Panc1 (cell line): Measurements from ENCODE around the gene STEAP3. TPM values are rescaled to one million over a fixed set of nuclear protein-coding genes. Genes with fewer than 3 reads are reported as not detected.

ENCODE experiments used
- ATAC-seq: fragments of 200-7000 bp; cut with Tn5 transposase; 2 replicates; pipeline ENCODE4 v1.9.1; 2020; ENCODE audit warnings: mild to moderate bottlenecking, moderate library complexity
- BruUV-seq: library from RNA; stranded (reverse); fragments of 400-500 nt; replicated peaks from 2 replicates; lab custom pipeline; 2021; lab: Mats Ljungman, UMichigan
- CTCF ChIA-PET: fragments of 300-600 bp; sonication (Branson Sonifier 250); formaldehyde crosslinking; loops from one replicate; lab custom pipeline; 2022; ENCODE audit warnings: antibody characterized with exemption; lab: Charles Lee
- POLR2A ChIA-PET: fragments of 300-600 bp; sonication (Branson Sonifier 250); formaldehyde crosslinking; loops from one replicate; lab custom pipeline; 2022; ENCODE audit warnings: antibody characterized with exemption; lab: Charles Lee
- DNase-seq: peaks from one replicate; pipeline ENCODE4 v3.0.0-alpha.2; 2010; ENCODE audit warnings: low read depth, low spot score
- H3K27ac ChIP-seq: 2 replicates; pipeline ENCODE4 v1.5.1; 2011; ENCODE audit warnings: mild to moderate bottlenecking, low read length, inconsistent platforms
- H3K27me3 ChIP-seq: fragments of 200-500 bp; sonication (Bioruptor generic); 2 replicates; pipeline ENCODE4 v1.6.0; 2014; ENCODE audit warnings: low read length, inconsistent platforms; ENCODE audit not compliant: control insufficient read depth, insufficient read depth
- H3K36me3 ChIP-seq: fragments of 200-500 bp; sonication (Bioruptor generic); 2 replicates; pipeline ENCODE4 v1.5.1; 2014; ENCODE audit warnings: inconsistent platforms, mild to moderate bottlenecking, low read length, moderate library complexity; ENCODE audit not compliant: control insufficient read depth, insufficient read depth
- H3K4me1 ChIP-seq: 2 replicates; pipeline ENCODE4 v1.5.1; 2011; ENCODE audit warnings: inconsistent platforms, mild to moderate bottlenecking, low read length, moderate library complexity; ENCODE audit not compliant: control insufficient read depth, insufficient read depth
- H3K4me3 ChIP-seq, 2 experiments: 2 replicates each; pipeline ENCODE4 v1.5.1; 2011 to 2012; ENCODE audit warnings: low read depth in 2 of 2, low read length in 2 of 2, mild to moderate bottlenecking in 2 of 2, inconsistent platforms in 1 of 2, moderate library complexity in 1 of 2
- H3K9me3 ChIP-seq: fragments of 200-500 bp; sonication (Bioruptor generic); 2 replicates; pipeline ENCODE4 v1.5.1; 2014; ENCODE audit warnings: low read depth, mild to moderate bottlenecking, inconsistent platforms, low read length, moderate library complexity; ENCODE audit not compliant: control insufficient read depth, insufficient read depth
- POLR2AphosphoS5 ChIP-seq: IDR thresholded peaks from 2 replicates; pipeline ENCODE4 v1.6.1; 2012; ENCODE audit warnings: mild to moderate bottlenecking, low read depth, low read length, moderate library complexity
- REST ChIP-seq, 2 experiments: IDR thresholded peaks; 2 replicates each; pipeline ENCODE4 v1.6.1; 2011 to 2012; ENCODE audit warnings: low read depth in 2 of 2, control low read depth in 1 of 2, low read length in 1 of 2, mild to moderate bottlenecking in 1 of 2, moderate library complexity in 1 of 2; ENCODE audit not compliant: insufficient read depth in 1 of 2
- SIN3A ChIP-seq: IDR thresholded peaks from 2 replicates; pipeline ENCODE4 v1.6.1; 2012; ENCODE audit warnings: low read depth, mild to moderate bottlenecking, low read length, moderate library complexity, borderline replicate concordance; ENCODE audit not compliant: insufficient read depth
- TCF7L2 ChIP-seq: IDR thresholded peaks from 2 replicates; pipeline ENCODE4 v1.6.1; 2011; ENCODE audit warnings: mild to moderate bottlenecking, low read depth, low read length, inconsistent platforms
- in situ Hi-C: cut with HindIII; loops from 2 replicates; pipeline ENCODE4 v1.10.0; 2016; ENCODE audit warnings: low sequenced_read_pairs, low pct_unique_long_range_greater_than_20kb
- intact Hi-C: fragments of 100-400 bp; cut with micrococcal nuclease; formaldehyde crosslinking; loops from one replicate; pipeline ENCODE4 v1.10.0; 2022; ENCODE audit not compliant: unreplicated experiment
- total RNA-seq: library from RNA; stranded (reverse); gene quantifications from one replicate; pipeline ENCODE4 v1.2.1, GENCODE V29; 2021; ENCODE audit not compliant: unreplicated experiment
- TF ChIP-seq, protein P1 (sequence below): fragments of 450-650 bp; IDR thresholded peaks from 2 replicates; pipeline ENCODE4 v1.5.1; 2017; ENCODE audit warnings: mild to moderate bottlenecking

The STEAP3 gene
- total RNA-seq, 1 experiment from 2014 or later = 44.8 TPM

DNA sequence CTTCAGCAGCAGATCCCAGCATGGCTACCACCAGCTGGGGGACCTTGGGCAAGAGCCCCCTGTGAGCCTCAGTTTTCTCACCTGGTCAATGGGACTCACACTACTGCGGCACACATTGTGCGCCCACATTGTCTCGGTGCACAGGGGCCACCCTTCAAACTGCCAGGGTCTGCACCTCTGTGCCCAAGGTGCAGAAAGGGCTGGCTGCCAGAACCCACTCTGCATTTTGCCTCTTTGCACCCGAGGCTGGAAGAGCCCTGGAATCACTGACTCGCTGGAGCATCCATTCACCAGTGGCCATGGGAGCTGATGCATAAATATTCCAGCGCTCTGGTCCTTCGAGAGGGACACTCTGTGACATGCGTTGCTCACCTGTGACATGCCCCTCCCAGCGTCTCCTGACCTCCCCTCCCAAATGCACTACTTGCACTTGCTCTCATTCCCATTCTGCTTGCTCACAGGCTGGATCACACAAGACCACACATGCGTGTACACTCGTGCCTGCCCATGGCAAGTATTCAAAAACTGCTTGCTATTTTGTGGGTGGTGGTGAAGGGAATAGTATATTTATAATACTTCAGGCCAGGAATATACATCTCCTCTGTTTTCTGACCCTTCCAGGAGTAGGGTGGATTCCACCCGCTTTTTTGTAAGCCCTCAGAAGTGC is 46.3 kb upstream of the STEAP3 start:
- Histone ChIP-seq H3K36me3 (no peaks in the 10 kb centered on the region), H3K27ac (no peak overlapping the region), H3K4me1 (no peaks in the 10 kb centered on the region; the same call in 1 of the 2 replicates), H3K9me3 (no peaks in the 10 kb centered on the region), H3K4me3 (no peak overlapping the region), H3K27me3 (no peaks in the 10 kb centered on the region)
- DNase-seq = no peak
- ChIA-PET POLR2A (no interaction called here), CTCF (interaction anchor here (0.6 kb wide), 2 partner anchors 14 to 166 kb away, joined by 6 to 8 read pairs; no protein-coding TSS in a partner anchor)
- BruUV-seq = no TSS peak
- in situ Hi-C loops (no loop called here), intact Hi-C loops (no loop called here)
- TF ChIP-seq POLR2AphosphoS5 (no peak), REST (IDR thresholded peaks at IDR 0.05; ENCODE audit: insufficient read depth in 1 of 2, low read depth in 2 of 2, low read length in 1 of 2) (no peak), TCF7L2 (no peak), SIN3A (no peak)
- TF ChIP-seq, protein P1, sequence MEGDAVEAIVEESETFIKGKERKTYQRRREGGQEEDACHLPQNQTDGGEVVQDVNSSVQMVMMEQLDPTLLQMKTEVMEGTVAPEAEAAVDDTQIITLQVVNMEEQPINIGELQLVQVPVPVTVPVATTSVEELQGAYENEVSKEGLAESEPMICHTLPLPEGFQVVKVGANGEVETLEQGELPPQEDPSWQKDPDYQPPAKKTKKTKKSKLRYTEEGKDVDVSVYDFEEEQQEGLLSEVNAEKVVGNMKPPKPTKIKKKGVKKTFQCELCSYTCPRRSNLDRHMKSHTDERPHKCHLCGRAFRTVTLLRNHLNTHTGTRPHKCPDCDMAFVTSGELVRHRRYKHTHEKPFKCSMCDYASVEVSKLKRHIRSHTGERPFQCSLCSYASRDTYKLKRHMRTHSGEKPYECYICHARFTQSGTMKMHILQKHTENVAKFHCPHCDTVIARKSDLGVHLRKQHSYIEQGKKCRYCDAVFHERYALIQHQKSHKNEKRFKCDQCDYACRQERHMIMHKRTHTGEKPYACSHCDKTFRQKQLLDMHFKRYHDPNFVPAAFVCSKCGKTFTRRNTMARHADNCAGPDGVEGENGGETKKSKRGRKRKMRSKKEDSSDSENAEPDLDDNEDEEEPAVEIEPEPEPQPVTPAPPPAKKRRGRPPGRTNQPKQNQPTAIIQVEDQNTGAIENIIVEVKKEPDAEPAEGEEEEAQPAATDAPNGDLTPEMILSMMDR = no peak
- no peak for ATAC-seq

DNA sequence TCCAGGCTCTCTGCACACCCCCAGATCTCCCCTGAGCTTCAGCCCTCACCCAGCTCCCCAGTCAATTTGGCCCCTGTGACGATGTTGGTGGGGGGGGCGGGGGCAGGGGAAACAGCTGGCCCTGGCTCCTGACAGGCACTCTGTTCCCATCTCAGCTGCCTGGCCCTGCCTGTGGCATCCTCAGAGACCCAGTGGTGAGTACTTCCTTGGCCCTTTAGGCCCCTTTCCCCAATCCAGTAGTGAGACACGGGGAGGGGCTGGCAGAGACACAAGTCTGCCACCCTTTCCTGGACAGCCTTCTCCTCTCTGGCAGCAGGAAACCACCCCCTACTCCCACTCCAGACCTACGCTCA is 45.8 kb upstream of the STEAP3 start:
- Histone ChIP-seq H3K4me3 (no peak overlapping the region), H3K36me3 (no peaks in the 10 kb centered on the region), H3K4me1 (no peaks in the 10 kb centered on the region; the same call in 1 of the 2 replicates), H3K27me3 (no peaks in the 10 kb centered on the region), H3K9me3 (no peaks in the 10 kb centered on the region), H3K27ac (no peak overlapping the region)
- CTCF ChIA-PET = interaction anchor here (0.6 kb wide), 2 partner anchors 13 to 166 kb away, joined by 6 to 8 read pairs; no protein-coding TSS in a partner anchor
- intact Hi-C loops = no loop called here
- no peak for TF ChIP-seq POLR2AphosphoS5
- no peak for TF ChIP-seq TCF7L2
- TF ChIP-seq, protein P1 = no peak
- no peak for TF ChIP-seq SIN3A
- TF ChIP-seq REST (IDR thresholded peaks at IDR 0.05; ENCODE audit: insufficient read depth in 1 of 2, low read depth in 2 of 2, low read length in 1 of 2) = no peak
- ATAC-seq = no peak
- no peak for DNase-seq
- BruUV-seq = no TSS peak
- POLR2A ChIA-PET = no interaction called here
- in situ Hi-C loops = no loop called here
